HG03378 (cell line): ENCODE data around the gene SORCS2.

Experiments used
- ATAC-seq: cut with Tn5 transposase; IDR thresholded peaks from one replicate; pipeline ENCODE4 v1.9.1; 2021; ENCODE audit warnings: mild to moderate bottlenecking, moderate library complexity; ENCODE audit not compliant: unreplicated experiment

The SORCS2 gene

DNA sequence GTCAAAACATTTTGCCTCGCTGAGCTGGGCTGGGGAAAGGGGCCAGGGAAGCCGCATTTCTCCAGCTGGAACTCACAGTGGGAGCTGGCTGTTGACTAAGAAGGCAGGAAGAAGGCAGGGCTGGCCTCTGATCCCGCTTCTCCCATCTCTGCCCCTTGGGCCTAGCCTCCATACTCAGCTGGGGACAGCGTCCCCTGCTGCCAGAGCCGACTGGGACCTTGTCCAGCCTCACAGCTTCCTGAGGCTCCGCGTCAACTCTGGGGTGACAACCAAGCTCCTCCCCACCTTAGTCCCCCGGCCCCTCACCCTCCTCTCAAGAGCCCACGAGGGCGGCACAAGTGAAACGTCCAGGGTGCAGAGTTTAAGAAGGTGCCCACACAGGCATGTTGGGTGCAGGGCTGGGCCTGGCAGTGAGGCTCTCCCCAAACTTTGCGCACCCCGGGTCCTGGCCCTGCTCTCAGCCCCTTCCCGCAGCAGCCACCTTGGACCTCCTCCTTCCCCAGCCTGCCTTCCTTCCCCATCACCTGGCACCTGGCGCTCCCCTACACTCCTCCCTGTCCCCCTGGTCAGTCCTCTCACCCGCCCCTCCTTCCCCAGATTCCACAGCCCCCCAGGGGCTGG, 141.6 kb downstream of the SORCS2 start:
- ATAC-seq: no peak

DNA sequence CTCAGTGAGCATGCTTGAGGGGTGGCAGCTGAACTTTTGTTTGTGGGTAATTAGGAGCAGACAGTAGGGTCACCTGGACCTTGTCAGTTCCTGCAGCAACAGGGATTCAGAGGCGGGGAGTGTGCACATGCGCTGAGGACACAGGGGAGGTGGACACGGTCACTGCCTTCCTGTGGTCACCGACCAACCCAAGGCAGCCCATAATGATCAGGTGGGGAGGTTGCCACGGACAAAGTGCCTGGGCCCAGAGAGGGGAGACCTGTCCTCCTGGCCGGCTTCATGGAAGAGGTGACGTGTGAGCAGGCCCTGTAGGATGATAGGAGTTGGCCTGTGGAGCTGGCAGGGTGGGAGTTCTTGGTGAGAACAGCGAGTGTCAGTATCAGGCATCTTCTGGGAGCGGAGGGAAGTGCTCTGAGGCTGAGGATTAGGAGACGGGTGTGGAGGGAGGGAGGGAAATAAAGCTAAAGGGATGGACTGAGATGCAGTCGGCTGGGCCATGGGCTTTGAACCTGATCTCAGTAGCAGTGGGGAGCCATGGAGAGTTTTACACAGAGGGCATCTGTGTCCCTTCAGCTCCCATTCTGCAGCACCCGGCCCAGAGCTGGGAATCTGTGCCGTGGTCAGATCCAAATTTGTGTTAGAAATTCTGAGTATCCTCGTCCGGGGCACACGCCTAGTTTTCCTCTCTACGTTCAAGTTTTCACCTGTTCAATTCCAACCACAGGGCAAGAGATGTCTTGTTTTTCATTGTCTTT, 142.4 kb downstream of the SORCS2 start:
- no peak for ATAC-seq

DNA sequence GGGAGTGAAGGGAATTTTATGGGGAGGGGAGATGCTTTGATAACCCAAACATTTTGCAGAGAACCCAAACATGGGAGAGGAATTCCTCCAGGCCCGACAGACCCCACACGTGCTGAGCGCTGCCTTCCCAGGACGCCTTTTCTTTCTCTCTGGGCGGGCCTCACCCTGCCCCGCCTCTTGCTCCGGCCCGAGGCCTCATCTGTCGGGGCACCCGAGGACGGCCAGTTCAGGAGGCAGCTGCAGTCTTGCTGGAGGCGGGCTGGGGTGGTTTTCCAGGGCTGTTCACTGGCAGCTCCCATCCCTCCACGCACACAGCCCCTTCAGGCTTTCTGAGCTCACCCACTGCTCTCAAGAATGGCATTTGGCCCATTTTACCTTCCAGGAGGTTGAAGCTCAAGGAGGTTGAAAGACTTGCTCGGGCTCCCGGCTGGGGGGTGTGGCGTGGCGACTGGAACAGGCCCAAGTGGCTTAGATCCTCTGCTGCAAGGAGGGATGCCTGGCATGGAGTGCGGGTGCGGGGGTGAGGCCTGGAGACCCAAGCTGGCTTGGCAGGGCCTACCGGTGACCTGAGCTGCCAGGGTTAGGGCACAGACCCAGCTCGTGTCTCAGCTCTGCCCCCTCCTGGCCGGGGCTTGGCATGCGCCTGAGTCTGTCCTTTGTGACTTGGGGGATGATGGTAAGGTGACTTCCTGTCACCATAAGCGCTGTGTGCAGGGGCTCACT, 143.2 kb downstream of the SORCS2 start:
- ATAC-seq: no peak

DNA sequence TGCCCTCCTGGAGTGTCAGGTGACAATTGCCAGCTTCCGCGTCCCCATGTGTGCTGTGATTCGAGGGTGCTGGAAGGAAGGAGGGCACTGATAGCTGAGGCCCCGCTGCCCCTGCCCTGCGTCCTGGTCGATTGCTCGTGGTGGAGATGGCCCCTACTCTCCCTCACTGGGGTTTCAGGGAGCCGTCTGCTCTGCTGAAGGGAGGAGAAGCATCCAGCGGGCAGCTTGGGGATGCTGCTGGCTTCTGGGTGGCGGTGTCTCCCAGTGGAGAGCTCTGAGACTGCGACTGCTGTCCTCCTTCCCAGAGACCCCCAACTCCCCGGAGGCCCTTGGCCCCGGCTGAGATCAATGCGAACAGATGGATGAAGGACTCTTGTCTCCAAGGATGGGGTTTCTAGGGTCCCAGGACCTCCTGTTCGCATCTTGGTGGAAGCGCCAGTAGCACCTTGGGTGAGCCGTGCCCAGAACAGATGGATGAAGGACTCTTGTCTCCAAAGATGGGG, 143.8 kb downstream of the SORCS2 start:
- ATAC-seq: no peak

DNA sequence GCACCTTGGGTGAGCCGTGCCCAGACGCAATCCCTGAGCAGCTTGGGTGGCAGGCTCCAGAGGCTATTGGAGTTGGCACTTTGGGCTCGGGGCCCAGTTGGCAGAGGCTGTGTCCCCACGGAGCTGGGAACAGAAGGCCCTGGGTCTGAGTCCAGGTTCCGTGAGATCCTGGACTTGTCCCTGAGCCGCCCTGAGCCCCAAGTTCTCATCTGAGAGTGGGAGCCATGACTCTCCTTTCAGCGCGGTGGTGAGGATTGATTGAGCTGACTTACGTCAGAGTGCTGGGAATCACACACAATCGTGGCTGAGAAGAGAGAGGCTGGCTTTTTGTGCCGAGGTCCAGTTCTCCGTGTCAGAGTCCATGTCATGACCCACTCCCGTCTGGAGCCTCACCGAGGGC, 144.4 kb downstream of the SORCS2 start:
- ATAC-seq: no peak

DNA sequence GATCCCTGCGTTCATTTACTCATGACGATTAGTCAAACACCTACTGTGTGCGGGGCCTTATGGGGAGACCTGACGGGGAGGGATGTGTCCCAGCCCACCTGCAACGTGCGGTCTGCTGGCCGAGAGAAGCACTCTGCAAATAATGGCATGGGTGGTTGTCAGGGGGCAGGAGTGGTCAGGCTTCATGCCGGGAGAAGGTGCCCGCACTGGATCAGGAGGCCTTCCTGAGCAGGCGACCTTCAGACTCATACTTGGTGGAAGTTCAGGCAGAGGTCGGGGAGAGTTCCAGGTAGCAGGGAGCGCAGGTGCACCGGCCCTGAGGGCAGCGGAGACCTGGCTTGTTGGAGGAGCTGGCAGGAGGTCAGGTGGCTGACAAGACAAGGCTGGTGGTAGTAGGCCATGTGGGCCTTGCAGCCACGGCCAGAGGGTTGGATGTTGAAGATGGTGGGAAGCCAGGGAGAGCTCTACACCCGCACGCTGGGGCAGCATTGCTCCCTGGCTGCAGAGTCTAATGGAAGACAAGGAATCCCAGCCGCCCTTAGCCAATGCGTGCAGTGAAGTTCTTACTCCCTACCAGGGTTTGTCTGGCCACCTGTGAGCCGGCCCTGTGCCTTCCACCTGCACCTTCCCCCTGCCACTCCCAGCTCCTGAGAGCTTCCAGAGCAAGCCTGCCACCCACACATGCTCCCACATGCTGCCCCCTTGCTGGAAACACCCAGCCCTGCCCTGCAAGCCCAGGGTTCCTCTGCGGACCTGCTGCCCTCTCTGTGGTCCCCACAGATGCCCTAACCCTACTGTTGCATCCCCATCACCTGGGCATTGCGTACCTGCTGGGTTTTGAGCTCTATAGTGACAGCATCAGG, 145.1 kb downstream of the SORCS2 start:
- ATAC-seq: no peak

DNA sequence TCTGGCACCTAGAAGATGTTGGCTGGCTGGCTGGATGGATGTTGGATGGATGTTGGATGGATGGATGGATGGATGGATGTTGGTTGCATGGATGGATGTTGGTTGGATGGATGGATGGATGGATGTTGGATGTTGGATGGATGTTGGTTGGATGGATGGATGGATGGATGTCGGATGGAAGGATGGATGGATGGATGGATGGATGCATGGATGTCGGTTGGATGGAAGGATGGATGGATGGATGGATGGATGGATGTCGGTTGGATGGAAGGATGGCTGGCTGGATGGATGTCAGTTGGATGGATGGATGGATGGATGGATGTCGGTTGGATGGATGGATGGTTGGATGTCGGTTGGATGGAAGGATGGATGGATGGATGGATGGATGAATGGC, 145.7 kb downstream of the SORCS2 start:
- no peak for ATAC-seq

DNA sequence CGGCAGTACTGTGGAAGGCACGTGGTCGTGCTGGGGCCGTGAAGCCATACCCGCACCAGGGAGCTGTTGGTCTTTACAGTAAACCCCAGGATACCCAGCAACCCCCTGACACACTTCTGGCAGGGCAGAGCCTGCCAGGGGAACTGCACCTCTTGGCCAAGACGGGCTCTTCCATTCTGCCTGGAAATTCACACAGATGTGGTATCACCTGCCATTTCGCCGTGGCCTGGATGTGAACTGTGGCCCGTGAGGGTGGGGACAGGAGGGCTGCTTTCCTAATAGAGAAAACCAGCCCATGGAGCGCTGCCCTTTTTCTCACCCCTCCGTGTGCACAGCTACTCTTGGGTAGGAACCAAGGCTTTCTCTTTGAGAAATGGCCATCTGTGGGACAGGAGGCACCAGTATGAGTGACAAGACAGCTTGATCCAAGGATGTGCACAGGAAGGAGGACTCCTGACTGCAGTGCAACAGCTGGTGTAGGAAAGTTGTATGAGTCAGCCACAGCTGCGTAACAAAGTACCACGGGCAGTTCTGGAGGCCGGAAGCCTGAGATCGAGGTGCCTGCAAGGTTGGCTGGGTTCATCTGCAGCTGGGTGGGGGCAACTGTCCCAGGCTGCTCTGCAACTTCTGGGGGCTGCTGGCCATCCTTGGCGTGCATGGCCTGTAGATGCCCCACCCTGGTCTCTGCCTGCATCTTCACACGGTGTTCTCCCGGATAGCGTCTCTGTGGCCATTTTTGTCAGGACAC, 146.7 kb downstream of the SORCS2 start:
- ATAC-seq: no peak

DNA sequence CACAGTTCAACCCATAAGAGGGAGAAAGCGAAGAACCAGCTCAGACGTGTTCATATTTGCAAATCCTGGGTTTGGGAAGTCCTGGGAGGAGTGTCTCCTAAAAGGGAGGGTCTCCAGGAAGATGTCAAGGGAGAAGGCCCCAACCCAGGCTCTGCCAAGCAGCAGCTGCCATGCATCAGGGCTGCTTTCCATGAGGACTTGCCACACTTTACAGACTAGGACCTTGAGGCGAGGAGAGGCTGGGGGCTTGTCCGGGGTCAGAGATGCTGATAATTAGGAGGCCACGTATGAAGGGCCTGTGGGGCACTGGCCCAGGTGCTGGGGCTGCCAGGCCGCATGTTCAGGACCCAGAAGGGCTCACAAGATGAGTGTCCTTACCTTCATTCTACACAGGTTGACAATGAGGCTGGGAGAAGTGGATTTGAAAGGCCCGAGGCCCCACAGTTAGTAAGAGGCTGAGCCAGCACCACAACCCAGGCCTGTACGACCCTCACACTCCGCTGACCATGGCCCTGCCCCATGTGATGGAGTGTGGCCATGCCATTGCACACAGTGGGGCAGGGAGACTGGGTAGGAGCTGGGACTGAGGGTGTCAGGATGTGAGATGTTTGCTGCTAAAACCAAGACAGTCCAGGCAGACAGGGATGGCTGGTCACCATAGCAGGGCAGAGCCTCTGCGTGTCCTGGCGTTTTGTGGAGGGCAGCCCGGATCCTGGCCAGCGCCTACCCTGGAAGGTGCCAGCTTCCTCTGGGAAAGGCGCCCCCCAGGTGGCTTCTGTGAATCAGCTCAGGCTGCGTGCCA, 147.6 kb downstream of the SORCS2 start:
- no peak for ATAC-seq

DNA sequence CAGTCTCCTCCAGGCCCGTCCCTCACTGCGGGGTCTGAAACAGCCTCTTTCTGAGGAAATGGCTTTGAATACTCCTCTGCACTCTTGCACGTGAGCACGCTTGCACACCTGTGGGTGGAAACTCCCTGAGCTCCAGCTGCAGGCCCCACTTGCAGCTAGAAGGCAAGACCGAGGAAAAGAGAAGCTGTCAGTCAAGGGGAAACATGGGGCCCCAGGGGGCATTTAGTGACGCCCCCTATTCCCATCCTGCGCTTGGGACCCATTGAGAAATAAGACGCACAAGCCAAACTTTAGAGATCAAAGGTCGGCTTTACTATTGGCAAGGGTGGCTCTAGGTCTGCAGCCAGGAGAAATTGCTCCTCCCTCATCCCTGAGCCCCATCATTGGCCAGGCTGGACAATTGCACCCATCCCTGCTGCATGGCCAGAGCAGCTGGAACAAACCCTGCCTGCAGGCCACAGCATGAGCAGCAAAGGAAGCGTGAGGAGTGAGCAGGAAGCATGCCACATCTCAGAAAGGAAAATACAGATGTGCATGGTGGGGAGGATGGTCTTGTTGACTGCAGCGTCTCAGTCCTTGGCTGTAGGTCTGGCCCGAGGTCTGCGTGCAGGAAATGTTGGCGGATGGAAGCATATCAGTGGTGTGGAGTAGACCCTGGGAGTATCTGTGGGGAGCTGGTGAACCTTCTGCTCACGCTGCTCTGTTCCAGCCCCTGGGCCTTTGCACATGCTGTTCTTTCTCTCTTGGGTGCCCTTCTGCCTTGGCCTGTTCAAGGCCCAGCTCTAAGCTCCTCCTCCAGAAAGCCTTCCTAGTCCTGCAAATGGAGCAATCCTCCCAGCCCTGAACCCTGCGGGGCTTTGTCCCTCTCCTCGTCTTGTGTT, 148.5 kb downstream of the SORCS2 start:
- ATAC-seq: no peak

DNA sequence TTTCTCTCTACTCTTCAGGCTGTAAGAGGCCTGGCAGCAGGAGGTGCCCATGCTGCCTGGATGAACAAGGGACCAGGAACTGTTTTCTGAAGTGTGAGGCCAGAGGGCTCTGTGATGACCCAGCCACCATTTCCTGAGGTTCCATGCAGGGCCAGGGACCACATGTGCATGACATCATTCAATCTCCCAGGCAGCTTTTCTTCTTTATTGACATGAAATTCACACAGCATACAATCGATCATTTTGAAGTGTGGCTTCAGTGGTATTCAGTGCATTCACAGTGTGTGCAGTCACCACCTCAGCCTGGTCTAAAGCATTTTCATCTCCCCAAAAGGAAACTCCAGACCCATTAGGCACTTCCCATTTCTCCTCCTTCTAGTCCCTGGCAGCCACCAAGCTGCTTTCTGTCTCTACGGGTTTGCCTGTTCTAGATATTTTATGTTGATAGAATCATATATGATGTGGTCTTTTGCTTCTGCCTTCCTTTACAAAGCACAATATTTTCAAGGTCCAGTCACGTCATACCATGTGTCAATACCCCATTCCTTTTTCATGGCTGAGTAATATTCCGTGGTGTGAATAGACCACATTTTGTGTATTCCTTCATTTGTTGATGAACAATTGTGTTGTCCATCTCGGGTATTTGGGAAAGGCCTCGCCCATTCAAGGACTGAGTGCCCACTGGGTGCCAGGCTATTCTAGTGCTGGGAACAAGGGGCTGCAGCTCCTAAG, 149.3 kb downstream of the SORCS2 start:
- no peak for ATAC-seq

DNA sequence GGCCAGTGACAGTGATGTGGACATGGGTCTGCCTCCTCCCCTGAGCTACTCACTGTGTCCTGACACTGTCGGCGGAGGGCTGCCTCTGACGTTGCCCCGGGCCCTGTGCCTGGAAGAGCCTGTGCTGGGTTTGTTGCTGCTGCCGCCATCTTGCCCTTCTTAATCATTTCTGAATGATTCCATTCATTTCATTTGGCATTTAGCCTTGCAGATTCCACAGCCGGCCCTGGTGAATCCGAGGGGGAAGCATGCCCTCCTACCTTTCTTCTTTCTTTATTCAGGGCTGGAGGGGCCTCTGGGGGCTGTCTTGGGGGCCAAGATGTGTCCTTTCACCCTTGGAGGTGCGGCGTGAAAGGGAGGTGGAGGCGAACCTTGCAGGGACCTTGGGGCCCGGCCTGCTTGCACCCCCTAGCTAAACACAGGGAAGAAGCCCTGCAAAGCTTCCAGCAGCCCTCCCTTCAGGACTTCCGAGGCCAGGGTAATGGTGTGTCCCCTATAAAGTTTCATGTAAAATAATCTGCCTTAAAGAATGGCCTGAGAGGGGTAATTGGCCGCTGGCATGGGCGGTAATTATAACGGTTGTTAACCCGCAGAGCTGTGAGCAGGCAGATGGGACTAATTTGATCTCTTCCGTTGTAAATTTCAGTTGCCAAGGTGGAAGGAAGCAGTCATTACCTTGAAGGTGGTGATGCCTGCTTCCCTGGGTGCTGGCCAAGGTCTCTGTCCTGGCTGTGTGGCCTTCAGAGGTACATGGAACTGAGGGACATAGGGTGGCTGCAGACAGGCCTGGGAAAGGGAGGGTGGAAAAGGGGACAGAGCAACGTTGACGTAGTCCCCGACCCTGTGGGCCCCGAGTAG, 150.1 kb downstream of the SORCS2 start:
- no peak for ATAC-seq

DNA sequence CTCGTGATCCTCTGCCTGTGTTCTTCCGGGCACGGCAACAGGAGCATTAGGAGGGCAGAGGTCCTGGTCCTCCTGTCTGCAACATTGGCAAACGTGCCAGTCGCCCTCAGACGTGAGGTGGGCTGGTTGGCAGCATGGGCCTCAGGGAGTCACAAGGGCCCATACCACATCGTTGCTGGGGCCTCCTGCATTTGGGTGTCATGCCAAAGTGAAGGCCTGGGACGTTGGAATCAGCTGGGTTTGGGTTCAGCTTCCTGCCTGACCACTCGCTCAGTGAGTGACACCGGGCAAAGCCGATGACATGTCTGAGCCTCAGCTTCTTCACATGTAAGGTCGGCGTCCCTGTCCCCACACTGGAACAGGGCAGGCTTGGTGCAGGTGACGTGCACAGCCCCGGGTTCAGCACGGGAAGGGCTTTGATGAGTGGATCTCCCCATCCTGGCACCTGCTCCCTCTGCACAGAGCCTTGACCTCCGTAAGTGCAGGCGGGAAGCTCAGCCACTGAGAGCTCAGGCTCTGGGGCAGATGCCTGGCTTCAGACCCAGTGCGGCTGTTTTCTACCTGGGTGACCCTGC, 150.8 kb downstream of the SORCS2 start:
- no peak for ATAC-seq

DNA sequence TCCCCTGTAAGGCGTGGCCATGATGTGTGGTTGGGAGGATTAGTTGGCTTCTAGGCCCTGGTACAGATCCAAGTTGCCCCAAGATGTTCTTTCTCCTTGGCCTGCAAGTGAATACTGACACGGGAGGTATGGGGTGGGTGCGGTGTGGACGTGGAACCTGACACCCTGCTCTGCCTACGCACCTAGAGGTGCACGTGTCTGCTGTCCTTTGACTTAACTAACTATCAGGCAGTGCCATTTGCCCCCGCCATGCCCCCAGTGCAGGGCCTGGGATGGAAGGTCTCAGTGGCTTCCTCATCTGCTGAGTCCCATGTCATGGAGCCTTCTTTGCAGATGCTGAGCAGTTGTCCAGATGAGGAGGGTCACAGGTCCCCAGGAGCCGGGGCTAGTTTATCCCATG, 151.6 kb downstream of the SORCS2 start:
- ATAC-seq: no peak

DNA sequence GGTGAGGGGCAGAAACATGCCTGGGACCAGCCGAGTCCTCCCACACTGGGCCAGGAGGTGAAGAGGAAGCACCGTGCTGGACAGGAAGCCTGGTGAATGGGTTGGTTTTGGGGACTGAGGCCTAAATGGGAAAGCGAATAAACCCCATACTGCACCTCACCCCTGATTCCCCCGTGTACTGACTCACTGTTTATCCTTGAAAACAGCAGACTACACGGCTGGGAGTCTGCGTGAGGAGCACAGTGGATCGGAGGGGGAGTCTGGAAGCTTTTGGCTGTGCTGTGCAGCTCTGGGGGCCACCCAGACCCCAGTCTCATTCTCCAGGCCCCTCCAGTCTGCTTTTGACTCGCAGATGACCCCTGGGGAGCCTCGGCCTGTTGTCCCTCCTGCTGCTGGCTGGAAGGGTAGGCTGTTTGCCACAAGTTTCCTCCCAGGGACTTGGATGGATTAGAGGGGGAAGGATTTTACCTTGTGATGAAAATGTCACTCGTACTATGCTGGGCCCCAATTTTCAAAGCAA, 152.4 kb downstream of the SORCS2 start:
- no peak for ATAC-seq

DNA sequence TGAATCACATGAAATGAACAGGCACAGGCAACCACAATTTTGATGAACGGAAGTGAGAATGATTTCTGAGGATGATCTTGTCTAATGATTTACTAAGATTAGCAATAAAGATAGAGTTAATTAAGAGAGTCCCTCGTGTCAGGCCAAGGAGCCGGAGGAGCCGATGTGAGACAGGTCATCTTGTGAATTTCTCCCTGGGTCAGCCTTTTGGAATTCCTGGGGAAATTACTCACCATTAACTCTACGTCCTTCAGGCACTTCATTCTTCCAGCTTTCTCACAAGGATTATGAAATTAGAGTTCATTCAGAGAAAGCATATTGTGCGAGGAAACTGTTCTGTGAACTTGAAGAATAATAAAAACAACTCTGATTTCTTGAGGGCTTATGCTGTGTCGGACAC, 155.6 kb downstream of the SORCS2 start:
- ATAC-seq: no peak
